H1 (cell line): ENCODE results near the gene PML. TPM values are rescaled to one million over a fixed set of nuclear protein-coding genes. Genes with fewer than 3 reads are reported as not detected.

Experiments used
- CTCF ChIA-PET: fragments of 300-600 bp; sonication (Branson Sonifier 250); formaldehyde crosslinking; loops from one replicate; lab custom pipeline; 2021; ENCODE audit not compliant: partially characterized antibody; lab: Charles Lee
- POLR2A ChIA-PET: fragments of 300-600 bp; sonication (Branson Sonifier 250); formaldehyde crosslinking; loops from one replicate; lab custom pipeline; 2021; ENCODE audit warnings: inconsistent platforms; ENCODE audit not compliant: partially characterized antibody; lab: Charles Lee
- DNase-seq, 2 experiments: peaks; one replicate each; pipeline versions ENCODE4 v3.0.0 to v3.0.0-alpha.2; 2010 to 2022; ENCODE audit warnings: low spot score in 2 of 2, low read depth in 1 of 2, mixed read lengths in 1 of 2
- FAIRE-seq: peaks from 2 replicates; lab custom pipeline; 2011; peaks lifted over from hg19 to GRCh38; lab: Jason Lieb, UNC
- H2AFZ ChIP-seq: 2 replicates; pipeline ENCODE4 v1.8.1; 2012; ENCODE audit warnings: low read length, inconsistent platforms
- H2AK5ac ChIP-seq: 2 replicates; pipeline ENCODE4 v1.6.1; 2013; ENCODE audit warnings: low read depth, low read length
- H2BK120ac ChIP-seq: replicated peaks from 2 replicates; pipeline ENCODE3; 2013; ENCODE audit warnings: low read depth, low read length, inconsistent platforms
- H2BK12ac ChIP-seq: 2 replicates; pipeline ENCODE4 v1.6.1; 2013; ENCODE audit warnings: low read depth, low read length
- H2BK15ac ChIP-seq: 2 replicates; pipeline ENCODE4 v1.6.1; 2013; ENCODE audit warnings: low read length
- H2BK20ac ChIP-seq: 2 replicates; pipeline ENCODE4 v1.6.1; 2013; ENCODE audit warnings: low read length
- H2BK5ac ChIP-seq: 2 replicates; pipeline ENCODE4 v1.6.1; 2013; ENCODE audit warnings: low read depth, low read length
- H3K14ac ChIP-seq: 2 replicates; pipeline ENCODE4 v1.6.1; 2013; ENCODE audit warnings: inconsistent platforms; ENCODE audit not compliant: insufficient read length
- H3K18ac ChIP-seq: 2 replicates; pipeline ENCODE4 v1.6.1; 2013; ENCODE audit warnings: low read length; ENCODE audit errors: extremely low read depth
- H3K23ac ChIP-seq: 2 replicates; pipeline ENCODE4 v1.6.1; 2013; ENCODE audit warnings: inconsistent platforms; ENCODE audit not compliant: insufficient read length
- H3K23me2 ChIP-seq: 2 replicates; pipeline ENCODE4 v1.6.1; 2013; ENCODE audit warnings: low read depth, low read length
- H3K27ac ChIP-seq: 2 replicates; pipeline ENCODE4 v1.6.1; 2011; ENCODE audit warnings: low read depth, low read length, inconsistent platforms
- H3K27me3 ChIP-seq, 4 experiments: replicated peaks in 1 of 4; 1 replicate in 1 of 4; 2 replicates in 3 of 4; pipeline versions ENCODE4 v1.6.1 to v1.8.1; 2011 to 2013; ENCODE audit warnings: low read length in 3 of 4, mild to moderate bottlenecking in 3 of 4, inconsistent platforms in 2 of 4, mixed read lengths in 2 of 4, moderate library complexity in 1 of 4; ENCODE audit not compliant: control insufficient read depth in 3 of 4, insufficient read depth in 3 of 4; ENCODE audit errors: extremely low read depth in 1 of 4
- H3K36me3 ChIP-seq, 4 experiments: 2 replicates each; pipeline versions ENCODE4 v1.6.1 to v1.8.1; 2011 to 2013; ENCODE audit warnings: mild to moderate bottlenecking in 4 of 4, low read length in 3 of 4, moderate library complexity in 2 of 4, control low read depth in 1 of 4, inconsistent platforms in 1 of 4; ENCODE audit not compliant: insufficient read depth in 4 of 4, control insufficient read depth in 2 of 4
- H3K4ac ChIP-seq: replicated peaks from 2 replicates; pipeline ENCODE3; 2013; ENCODE audit warnings: low read length, low read depth, mixed read lengths, inconsistent platforms; ENCODE audit not compliant: insufficient read length
- H3K4me1 ChIP-seq, 4 experiments: replicated peaks in 1 of 4; 1 replicate in 1 of 4; 2 replicates in 3 of 4; pipeline versions ENCODE4 v1.6.1 to v1.8.1; 2011 to 2013; ENCODE audit warnings: low read length in 3 of 4, inconsistent platforms in 2 of 4, mixed read lengths in 1 of 4; ENCODE audit not compliant: insufficient read depth in 4 of 4, control insufficient read depth in 3 of 4
- H3K4me2 ChIP-seq, 2 experiments: 2 replicates each; pipeline versions ENCODE4 v1.6.1 to v1.8.1; 2011 to 2013; ENCODE audit warnings: low read depth in 2 of 2, low read length in 2 of 2, control low read depth in 1 of 2, inconsistent platforms in 1 of 2, mild to moderate bottlenecking in 1 of 2; ENCODE audit not compliant: insufficient read depth in 1 of 2
- H3K4me3 ChIP-seq, 4 experiments: fragments of 200-600, 300-600 bp in 1 of 4; sonication (generic), shearing (Covaris generic), sonication (Bioruptor Twin) in 1 of 4; 2 replicates each; pipeline versions ENCODE4 v1.5.1 to v1.8.1; 2011 to 2016; ENCODE audit warnings: low read length in 4 of 4, low read depth in 3 of 4, control low read depth in 2 of 4, inconsistent platforms in 2 of 4, mild to moderate bottlenecking in 2 of 4, mixed read lengths in 1 of 4, moderate library complexity in 1 of 4; ENCODE audit not compliant: insufficient read depth in 2 of 4; ENCODE audit errors: extremely low read depth in 1 of 4
- H3K56ac ChIP-seq: replicated peaks from 2 replicates; pipeline ENCODE3; 2013; ENCODE audit warnings: low read depth, mild to moderate bottlenecking, mixed read lengths, low read length, inconsistent platforms; ENCODE audit not compliant: insufficient read length
- H3K79me1 ChIP-seq: 2 replicates; pipeline ENCODE4 v1.6.1; 2013; ENCODE audit warnings: low read depth, low read length, control low read depth
- H3K79me2 ChIP-seq, 2 experiments: 2 replicates each; pipeline versions ENCODE4 v1.6.1 to v1.8.1; 2012 to 2013; ENCODE audit warnings: low read length in 2 of 2, mild to moderate bottlenecking in 2 of 2, inconsistent platforms in 1 of 2; ENCODE audit not compliant: insufficient read depth in 2 of 2, control insufficient read depth in 1 of 2
- H3K9ac ChIP-seq, 4 experiments: replicated peaks in 1 of 4; 1 replicate in 1 of 4; 2 replicates in 3 of 4; pipeline versions ENCODE4 v1.6.1 to v1.8.1; 2011 to 2013; ENCODE audit warnings: low read depth in 3 of 4, low read length in 3 of 4, control low read depth in 2 of 4, mild to moderate bottlenecking in 2 of 4, moderate library complexity in 2 of 4, inconsistent platforms in 1 of 4; ENCODE audit errors: extremely low read depth in 1 of 4
- H3K9me3 ChIP-seq, 2 experiments: 2 replicates each; pipeline versions ENCODE4 v1.6.1 to v1.8.1; 2012 to 2013; ENCODE audit warnings: mild to moderate bottlenecking in 2 of 2, moderate library complexity in 2 of 2, control low read depth in 1 of 2, inconsistent platforms in 1 of 2, low read depth in 1 of 2, low read length in 1 of 2, mixed read lengths in 1 of 2; ENCODE audit not compliant: insufficient read depth in 2 of 2
- H4K20me1 ChIP-seq, 2 experiments: replicated peaks in 1 of 2; 2 replicates each; pipeline versions ENCODE3 to v1.8.1; 2011 to 2013; ENCODE audit warnings: inconsistent platforms in 2 of 2, low read length in 2 of 2, mild to moderate bottlenecking in 1 of 2; ENCODE audit not compliant: insufficient read depth in 2 of 2, control insufficient read depth in 1 of 2
- H4K5ac ChIP-seq: 2 replicates; pipeline ENCODE4 v1.6.1; 2013; ENCODE audit warnings: low read length, low read depth, mixed read lengths, inconsistent platforms; ENCODE audit not compliant: insufficient read length
- H4K8ac ChIP-seq: 2 replicates; pipeline ENCODE4 v1.8.0; 2013; ENCODE audit warnings: mild to moderate bottlenecking, moderate library complexity, low read length, inconsistent platforms; ENCODE audit not compliant: insufficient read depth; ENCODE audit errors: extremely low read depth
- H4K91ac ChIP-seq: replicated peaks from 2 replicates; pipeline ENCODE3; 2013; ENCODE audit warnings: low read length, mixed read lengths, inconsistent platforms; ENCODE audit not compliant: insufficient read length
- BACH1 ChIP-seq: IDR thresholded peaks from 2 replicates; pipeline ENCODE4 v1.6.1; 2012; ENCODE audit warnings: low read length, improper control_type of control experiment
- BCL11A ChIP-seq, 2 experiments: IDR thresholded peaks; one replicate each; pipeline ENCODE4 v1.6.1; 2011; ENCODE audit warnings: low read depth in 2 of 2, low read length in 2 of 2, mild to moderate bottlenecking in 2 of 2
- CHD2 ChIP-seq: IDR thresholded peaks from 2 replicates; pipeline ENCODE4 v1.6.1; 2012; ENCODE audit warnings: low read length, improper control_type of control experiment
- CTBP2 ChIP-seq: IDR thresholded peaks from 2 replicates; pipeline ENCODE4 v1.7.0; 2011; ENCODE audit warnings: borderline replicate concordance, mild to moderate bottlenecking, moderate library complexity, mixed read lengths, low read length; ENCODE audit not compliant: insufficient read depth, insufficient read length
- EGR1 ChIP-seq: IDR thresholded peaks from 2 replicates; pipeline ENCODE4 v1.6.1; 2011; ENCODE audit warnings: low read depth, low read length, borderline replicate concordance
- EZH2 ChIP-seq: fragments of 200-600 bp; sonication (generic); IDR thresholded peaks from 2 replicates; pipeline ENCODE4 v1.7.1; 2012; ENCODE audit warnings: low read depth, mild to moderate bottlenecking, moderate library complexity, low read length, inconsistent platforms; ENCODE audit not compliant: severe bottlenecking
- GTF2F1 ChIP-seq: IDR thresholded peaks from 2 replicates; pipeline ENCODE4 v1.6.1; 2012; ENCODE audit warnings: low read depth, low read length, improper control_type of control experiment, borderline replicate concordance
- HDAC2 ChIP-seq, 2 experiments: fragments of 300-600 bp in 1 of 2; sonication (generic) in 1 of 2; IDR thresholded peaks; 2 replicates each; pipeline ENCODE4 v1.6.1; 2011 to 2012; ENCODE audit warnings: low read depth in 2 of 2, low read length in 2 of 2, mild to moderate bottlenecking in 2 of 2, moderate library complexity in 2 of 2, borderline replicate concordance in 1 of 2, inconsistent platforms in 1 of 2
- JUN ChIP-seq: IDR thresholded peaks from 2 replicates; pipeline ENCODE4 v1.6.1; 2011; ENCODE audit warnings: low read depth, mild to moderate bottlenecking, improper control_type of control experiment, low read length
- JUND ChIP-seq: IDR thresholded peaks from 2 replicates; pipeline ENCODE4 v1.6.1; 2011; ENCODE audit warnings: mild to moderate bottlenecking, improper control_type of control experiment, low read length
- POLR2A ChIP-seq, 2 experiments: IDR thresholded peaks; 1 replicate in 1 of 2; 2 replicates in 1 of 2; pipeline ENCODE4 v1.6.1; 2011; ENCODE audit warnings: low read depth in 2 of 2, low read length in 2 of 2, mild to moderate bottlenecking in 2 of 2; ENCODE audit errors: control extremely low read depth in 1 of 2
- RBBP5 ChIP-seq: IDR thresholded peaks from 2 replicates; pipeline ENCODE4 v1.7.1; 2012; ENCODE audit warnings: low read depth, mild to moderate bottlenecking, inconsistent platforms, low read length, moderate library complexity, borderline replicate concordance
- TAF1 ChIP-seq: IDR thresholded peaks from 2 replicates; pipeline ENCODE4 v1.6.1; 2011; ENCODE audit warnings: mild to moderate bottlenecking, low read depth, low read length
- WGBS, 2 experiments: shearing (Covaris generic) in 1 of 2; methylation state at CpG; one replicate each; pipeline versions ENCODE4 v1.1.6 to v1.1.7; 2013 to 2015; ENCODE audit warnings: low lambda C conversion rate in 2 of 2, mixed read lengths in 2 of 2, inconsistent platforms in 1 of 2, low coverage in 1 of 2, missing lambda C conversion rate in 1 of 2; ENCODE audit not compliant: insufficient replicate concordance in 2 of 2, insufficient coverage in 1 of 2, insufficient read length in 1 of 2; ENCODE audit errors: extremely low coverage in 1 of 2, missing lambda C conversion rate in 1 of 2; 5-methylcytosine and 5-hydroxymethylcytosine counted together
- polyA plus RNA-seq, 7 experiments: library from polyadenylated mRNA; depleted of rRNA in 3 of 7; stranded (reverse) in 5 of 7; unstranded in 2 of 7; fragments of >200 nt in 5 of 7; fragments of 200-250 nt in 2 of 7; gene quantifications; 1 replicate in 5 of 7; 2 replicates in 1 of 7; 4 replicates in 1 of 7; pipeline versions ENCODE4 v1.2.1 to v1.2.3, GENCODE V29; 2011 to 2013; ENCODE audit warnings: missing spikeins in 2 of 7, mixed read lengths in 2 of 7
- total RNA-seq: library from RNA; stranded (reverse); fragmentation: NEBNext Ultra II Directional; extraction: Animal tissue kit (Norgen Biotek cat#: 25700); gene quantifications from 2 replicates; pipeline ENCODE4 v1.2.1, GENCODE V29; 2021
- TF ChIP-seq, protein P1 (sequence below): IDR thresholded peaks from 2 replicates; pipeline ENCODE4 v1.6.1; 2011; ENCODE audit warnings: low read length, improper control_type of control experiment

PML gene
- total and polyA plus RNA-seq, 2 of the 8 experiments (the other 6 are each of a cell fraction or from before 2014, with no cell fraction given) = 14.9 to 30.3 TPM

DNA sequence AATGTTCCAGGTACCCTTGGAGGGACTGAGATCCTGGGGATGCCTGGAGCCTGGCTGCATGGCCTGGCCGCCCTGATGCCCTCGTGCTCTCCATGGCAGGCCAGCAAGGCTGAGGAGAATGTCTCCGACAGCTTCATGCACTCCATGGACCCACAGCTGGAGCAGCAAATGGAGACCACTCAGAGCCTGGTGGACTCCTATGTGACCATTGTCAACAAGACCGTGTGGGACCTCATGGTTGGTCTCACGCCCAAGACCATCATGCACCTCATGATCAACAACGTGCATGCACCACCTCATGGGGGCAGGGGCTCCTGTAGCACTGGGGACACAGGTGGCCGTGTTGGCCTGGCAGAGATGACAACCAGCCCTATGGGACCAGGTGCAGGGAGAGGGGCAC lies 68.2 kb downstream of the PML start:
- H3K18ac ChIP-seq = no peak overlapping the region
- no peaks in the 10 kb centered on the region for H3K4me1 ChIP-seq
- no peaks in the 10 kb centered on the region for H3K79me1 ChIP-seq
- no peak overlapping the region for H3K4me2 ChIP-seq
- no peak overlapping the region for H3K14ac ChIP-seq
- no peak overlapping the region for H4K91ac ChIP-seq
- H2BK5ac ChIP-seq = no peak overlapping the region
- no peak overlapping the region for H2BK120ac ChIP-seq
- DNase-seq (no peak), FAIRE-seq (no peak)
- H2BK15ac ChIP-seq = no peak overlapping the region
- no peak overlapping the region for H3K9ac ChIP-seq
- ChIA-PET CTCF (interaction anchor here (0.9 to 1.8 kb wide), 2 partner anchors 9 to 58 kb away, joined by 3 to 11 read pairs; no protein-coding TSS in a partner anchor), POLR2A (no interaction called here)
- no peaks in the 10 kb centered on the region for H3K79me2 ChIP-seq
- H4K8ac ChIP-seq = no peak overlapping the region
- H4K20me1 ChIP-seq = no peaks in the 10 kb centered on the region
- no peaks in the 10 kb centered on the region for H3K9me3 ChIP-seq
- H3K23me2 ChIP-seq = no peaks in the 10 kb centered on the region
- H3K56ac ChIP-seq = no peak overlapping the region
- TF ChIP-seq CTBP2 = no peak
- no peak for TF ChIP-seq BACH1
- no peak for TF ChIP-seq JUN
- TF ChIP-seq, protein P1, sequence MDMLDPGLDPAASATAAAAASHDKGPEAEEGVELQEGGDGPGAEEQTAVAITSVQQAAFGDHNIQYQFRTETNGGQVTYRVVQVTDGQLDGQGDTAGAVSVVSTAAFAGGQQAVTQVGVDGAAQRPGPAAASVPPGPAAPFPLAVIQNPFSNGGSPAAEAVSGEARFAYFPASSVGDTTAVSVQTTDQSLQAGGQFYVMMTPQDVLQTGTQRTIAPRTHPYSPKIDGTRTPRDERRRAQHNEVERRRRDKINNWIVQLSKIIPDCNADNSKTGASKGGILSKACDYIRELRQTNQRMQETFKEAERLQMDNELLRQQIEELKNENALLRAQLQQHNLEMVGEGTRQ = no peak
- TF ChIP-seq GTF2F1 = no peak
- TF ChIP-seq JUND = no peak
- no peak for TF ChIP-seq EZH2
- TF ChIP-seq BCL11A (IDR thresholded peaks at IDR 0.05; ENCODE audit: low read depth in 2 of 2, low read length in 2 of 2) = no peak
- no peak for TF ChIP-seq HDAC2 (IDR thresholded peaks at IDR 0.05; ENCODE audit: borderline replicate concordance in 1 of 2, low read depth in 2 of 2, low read length in 2 of 2)
- TF ChIP-seq RBBP5 = no peak
- TF ChIP-seq CHD2 = no peak
- no peak for TF ChIP-seq POLR2A (IDR thresholded peaks at IDR 0.05; ENCODE audit: control extremely low read depth in 1 of 2, low read depth in 2 of 2, low read length in 2 of 2)
- TF ChIP-seq TAF1 = no peak
- no peak for TF ChIP-seq EGR1
- no peaks in the 10 kb centered on the region for H3K36me3 ChIP-seq
- no peak overlapping the region for H3K4ac ChIP-seq
- no peak overlapping the region for H2BK12ac ChIP-seq
- no peak overlapping the region for H4K5ac ChIP-seq
- H3K27me3 ChIP-seq = no peaks in the 10 kb centered on the region
- H2AK5ac ChIP-seq = no peak overlapping the region
- H3K27ac ChIP-seq = no peak overlapping the region
- no peak overlapping the region for H2BK20ac ChIP-seq
- no peak overlapping the region for H2AFZ ChIP-seq
- no peak overlapping the region for H3K4me3 ChIP-seq
- H3K23ac ChIP-seq = no peak overlapping the region
- WGBS, 2 experiments = 88% methylated on average over 7 of the region's 7 CpGs; no CpG with 5 or more reads in 1 of the 2 experiments
